Keratinocyte (primary cell): ENCODE results near the gene SLC25A21.

Source experiments
- CTCF ChIP-seq, 3 experiments: IDR thresholded peaks in 1 of 3; conservative IDR thresholded peaks in 1 of 3; optimal IDR thresholded peaks in 1 of 3; 2 replicates in 2 of 3; 3 replicates in 1 of 3; pipeline versions ENCODE3 to v1.5.1; 2011; ENCODE audit warnings: low read length in 3 of 3, mild to moderate bottlenecking in 3 of 3, moderate library complexity in 2 of 3, control low read depth in 1 of 3, inconsistent platforms in 1 of 3; ENCODE audit not compliant: insufficient read depth in 2 of 3; ENCODE audit errors: extremely low read depth in 1 of 3
- EZH2 ChIP-seq: IDR thresholded peaks from one replicate; pipeline ENCODE4 v1.6.1; 2012; ENCODE audit warnings: inconsistent platforms, mild to moderate bottlenecking, low read length, moderate library complexity

GRCh38 chr14:36981832-36982529 lies 190.4 kb downstream of the SLC25A21 start:
- TF ChIP-seq CTCF (optimal IDR thresholded peaks at IDR 0.05 in 1 of 3, IDR thresholded peaks at IDR 0.05 in 1 of 3, conservative IDR thresholded peaks at IDR 0.05 in 1 of 3; ENCODE audit: extremely low read depth in 1 of 3, insufficient read depth in 2 of 3, low read length in 3 of 3) (no peak), EZH2 (no peak)
